Skin of body (tissue), 2 donors: Measurements from ENCODE around the gene SIM1. TPM values are rescaled to one million over a fixed set of nuclear protein-coding genes. Genes with fewer than 3 reads are reported as not detected.
"Not testable (repeated sequence)": the region's sequence is repeated elsewhere in the genome, so short reads cannot be mapped to it uniquely, and the experiment has no call there.

Experiments used
- DNase-seq: peaks from one replicate; lab custom pipeline; 2025; lab: John Stamatoyannopoulos, UW
- total RNA-seq: library from RNA; depleted of rRNA; stranded (reverse); fragments of >200 nt; gene quantifications from one replicate; pipeline ENCODE4 v1.2.3, GENCODE V29; 2014

SIM1 gene
- total RNA-seq, 1 donor from 2014 or later, result 2.5 TPM

DNA sequence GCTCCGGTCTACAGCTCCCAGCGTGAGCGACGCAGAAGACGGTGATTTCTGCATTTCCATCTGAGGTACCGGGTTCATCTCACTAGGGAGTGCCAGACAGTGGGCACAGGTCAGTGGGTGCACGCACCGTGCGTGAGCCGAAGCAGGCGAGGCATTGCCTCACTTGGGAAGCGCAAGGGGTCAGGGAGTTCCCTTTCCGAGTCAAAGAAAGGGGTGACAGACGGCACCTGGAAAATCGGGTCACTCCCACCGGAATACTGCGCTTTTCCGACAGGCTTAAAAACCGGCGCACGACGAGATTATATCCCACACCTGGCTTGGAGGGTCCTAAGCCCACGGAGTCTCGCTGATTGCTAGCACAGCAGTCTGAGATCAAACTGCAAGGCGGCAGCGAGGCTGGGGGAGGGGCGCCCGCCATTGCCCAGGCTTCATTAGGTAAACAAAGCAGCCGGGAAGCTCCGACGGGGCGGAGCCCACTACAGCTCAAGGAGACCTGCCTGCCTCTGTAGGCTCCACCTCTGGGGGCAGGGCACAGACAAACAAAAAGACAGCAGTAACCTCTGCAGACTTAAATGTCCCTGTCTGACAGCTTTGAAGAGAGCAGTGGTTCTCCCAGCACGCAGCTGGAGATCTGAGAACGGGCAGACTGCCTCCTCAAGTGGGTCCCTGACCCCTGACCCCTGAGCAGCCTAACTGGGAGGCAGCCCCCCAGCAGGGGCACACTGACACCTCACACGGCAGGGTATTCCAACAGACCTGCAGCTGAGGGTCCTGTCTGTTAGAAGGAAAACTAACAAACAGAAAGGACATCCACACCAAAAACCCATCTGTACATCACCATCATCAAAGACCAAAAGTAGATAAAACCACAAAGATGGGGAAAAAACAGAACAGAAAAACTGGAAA is 109.7 kb downstream of the SIM1 start:
- DNase-seq, result not testable (repeated sequence)

DNA sequence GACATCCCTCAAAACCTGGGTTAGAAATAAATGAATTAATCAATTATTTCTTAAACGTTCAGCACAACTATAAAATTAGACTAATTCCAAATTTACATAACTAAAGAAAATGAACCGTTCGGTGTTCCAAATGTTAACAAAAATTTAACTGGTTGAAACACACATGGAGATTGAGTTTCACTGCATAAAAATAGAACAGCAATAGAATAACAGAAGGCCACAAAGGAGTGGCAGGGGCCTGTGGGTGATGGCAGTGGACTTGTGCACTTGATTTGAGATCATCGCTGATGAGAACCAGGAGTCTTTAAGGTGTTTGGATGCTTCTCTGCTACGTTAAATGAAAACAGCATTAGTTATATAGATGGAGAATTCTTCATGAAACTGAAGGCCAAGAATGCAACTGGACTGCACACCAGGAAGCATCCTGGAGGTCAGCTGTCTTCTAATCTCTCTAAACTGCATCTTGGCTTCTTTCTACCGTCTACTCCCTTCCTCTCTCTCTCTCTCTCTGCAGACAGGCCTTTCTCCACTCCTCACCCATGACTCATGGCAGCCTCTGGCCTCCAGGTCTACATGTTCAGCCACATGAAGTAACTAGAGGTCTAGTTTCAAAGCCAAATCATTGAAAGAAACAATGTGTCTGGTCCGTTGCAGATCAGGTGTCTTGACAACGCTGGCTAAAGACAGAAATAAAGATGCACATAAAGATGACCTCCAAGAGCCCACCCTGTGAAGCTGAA is 111.3 kb downstream of the SIM1 start:
- no peak for DNase-seq

DNA sequence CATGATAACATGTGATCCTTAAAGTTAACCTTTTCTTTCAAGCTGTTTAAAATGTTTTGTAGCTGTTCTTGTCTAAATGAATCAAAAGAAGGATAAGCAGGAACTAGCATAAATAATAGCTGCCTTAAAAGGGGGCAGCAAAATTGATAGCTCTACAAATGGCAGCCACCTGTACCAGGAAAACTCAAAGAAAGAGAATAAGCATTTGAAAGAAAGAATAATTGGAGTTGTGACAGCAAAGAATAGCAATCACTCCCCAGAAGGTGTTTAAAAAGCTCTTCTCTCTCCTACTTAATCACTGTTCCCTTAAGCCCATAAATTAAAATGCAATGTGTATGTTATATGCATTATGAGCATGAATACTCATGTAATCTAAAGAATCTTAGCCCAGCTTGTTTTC is 114.6 kb downstream of the SIM1 start:
- no peak for DNase-seq

DNA sequence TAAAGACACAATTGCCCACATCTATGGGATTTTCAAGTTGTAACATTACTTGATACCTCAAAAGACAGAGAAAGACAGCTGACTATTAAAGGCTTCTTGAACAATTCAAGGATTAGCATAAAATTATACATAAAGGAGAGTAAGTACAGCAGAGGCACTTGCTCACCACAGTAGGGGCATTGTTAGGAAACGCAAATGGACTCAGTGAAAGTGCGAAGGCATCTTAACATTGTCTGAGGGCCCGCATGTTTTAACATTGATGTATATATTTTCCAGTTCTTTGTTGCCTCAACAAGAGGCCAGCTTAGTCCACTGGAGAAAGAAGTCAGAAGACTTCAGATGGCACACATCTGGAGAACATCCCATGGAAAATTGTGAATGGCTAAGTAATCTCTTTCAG is 115.4 kb downstream of the SIM1 start:
- peak; percentile 14 for DNase-seq

DNA sequence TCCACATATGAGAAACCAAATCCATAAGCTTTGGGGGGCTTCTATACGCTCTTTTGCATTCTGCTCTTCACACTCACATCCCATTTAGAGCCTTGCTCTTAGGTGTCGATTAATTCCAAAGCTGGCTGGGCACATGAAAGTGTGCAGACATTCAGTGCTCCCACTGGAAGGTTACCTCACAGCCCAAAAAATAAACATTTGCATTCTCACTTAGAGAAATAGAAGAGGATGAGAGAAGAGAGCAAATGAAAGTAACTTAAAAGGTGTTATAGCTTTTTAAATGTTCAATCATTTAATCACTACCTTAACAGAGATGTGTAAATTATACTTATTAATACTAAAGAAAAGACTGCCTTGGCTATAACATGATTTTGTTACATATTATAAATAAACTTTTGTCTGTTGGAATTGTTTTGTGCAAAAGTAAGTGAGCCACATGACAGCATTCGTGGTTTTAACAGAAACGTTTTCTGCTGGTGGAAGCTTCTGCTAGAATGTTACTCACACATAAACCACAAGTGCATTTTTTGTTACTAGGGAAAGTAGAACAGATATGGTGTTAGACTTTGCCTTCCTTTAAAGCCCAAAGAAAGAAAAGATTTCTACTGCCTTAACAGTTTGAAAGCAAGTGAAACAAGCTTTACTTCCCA is 116.7 kb downstream of the SIM1 start:
- DNase-seq, result no peak

DNA sequence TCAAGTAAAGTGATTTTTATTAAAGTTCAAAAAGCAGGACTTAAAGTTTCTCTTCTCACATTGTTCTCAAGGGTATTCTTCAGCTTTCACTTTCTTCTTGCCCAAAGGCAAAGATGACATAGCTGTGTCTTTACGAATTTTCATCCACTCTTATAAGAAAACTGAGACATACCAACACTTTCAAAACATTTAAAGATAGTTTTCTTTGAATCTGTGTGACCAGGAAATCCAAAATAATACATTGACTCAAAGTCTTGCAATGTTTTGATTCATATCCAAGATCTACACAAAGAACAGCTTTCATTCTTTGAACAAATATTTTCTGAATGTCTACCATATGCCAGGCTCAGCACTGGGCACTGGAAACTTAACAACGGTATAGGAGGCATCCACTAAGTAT is 117.9 kb downstream of the SIM1 start:
- DNase-seq, result no peak

DNA sequence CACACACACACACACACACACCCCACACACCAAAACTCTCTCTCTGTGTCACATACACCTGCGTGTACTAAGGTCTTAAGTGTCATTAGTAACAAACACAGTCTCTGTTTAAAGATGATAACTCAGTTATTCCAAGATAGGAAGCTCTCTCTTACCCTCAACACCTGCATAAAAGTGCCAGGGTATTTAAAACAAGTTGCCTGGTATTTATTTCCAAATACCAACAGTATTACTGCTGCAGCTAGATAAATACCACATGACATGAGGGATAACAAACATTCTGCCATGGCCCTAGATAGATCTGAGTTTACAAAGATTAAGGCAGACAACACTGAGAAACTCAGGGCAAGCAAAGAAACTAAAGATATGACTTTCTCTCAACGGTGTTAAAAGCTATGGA is 118.5 kb downstream of the SIM1 start:
- no peak for DNase-seq

DNA sequence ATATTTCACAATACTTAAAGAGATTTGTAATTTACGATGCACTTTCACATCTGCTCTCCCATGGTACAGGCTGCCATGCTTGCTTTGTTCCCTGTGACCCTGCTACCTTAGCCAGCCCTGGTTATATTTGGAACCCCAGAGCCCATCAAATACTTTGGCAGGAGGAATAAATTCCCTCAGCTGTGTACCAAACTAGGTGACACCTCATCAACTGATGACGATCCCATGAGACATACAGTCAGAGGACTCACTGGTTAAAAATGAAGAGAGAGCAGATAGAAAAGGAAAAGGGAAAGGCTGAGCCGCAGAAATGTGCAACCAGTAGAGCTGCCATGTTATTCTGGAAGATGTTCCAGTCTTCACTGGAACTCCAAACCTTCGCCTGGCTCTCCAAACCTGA is 120.0 kb downstream of the SIM1 start:
- DNase-seq, result no peak

DNA sequence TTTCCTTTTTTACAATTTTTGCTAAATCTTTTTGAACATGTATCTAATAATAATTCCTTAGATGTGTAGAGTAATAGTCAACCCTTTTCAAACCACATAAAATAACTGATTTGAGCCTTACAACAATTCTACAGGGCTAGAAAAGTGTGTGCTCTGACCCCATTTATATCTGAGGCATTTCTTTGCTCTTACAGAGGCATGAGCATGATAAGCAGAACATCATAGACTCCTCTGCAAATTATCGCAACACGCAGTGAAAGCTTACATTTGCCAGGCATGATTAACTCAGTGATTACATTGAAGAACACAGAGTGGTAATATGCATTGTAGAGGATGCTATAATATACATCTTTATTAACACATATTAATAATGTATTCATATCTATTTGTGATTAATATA is 120.4 kb downstream of the SIM1 start:
- DNase-seq, result no peak

DNA sequence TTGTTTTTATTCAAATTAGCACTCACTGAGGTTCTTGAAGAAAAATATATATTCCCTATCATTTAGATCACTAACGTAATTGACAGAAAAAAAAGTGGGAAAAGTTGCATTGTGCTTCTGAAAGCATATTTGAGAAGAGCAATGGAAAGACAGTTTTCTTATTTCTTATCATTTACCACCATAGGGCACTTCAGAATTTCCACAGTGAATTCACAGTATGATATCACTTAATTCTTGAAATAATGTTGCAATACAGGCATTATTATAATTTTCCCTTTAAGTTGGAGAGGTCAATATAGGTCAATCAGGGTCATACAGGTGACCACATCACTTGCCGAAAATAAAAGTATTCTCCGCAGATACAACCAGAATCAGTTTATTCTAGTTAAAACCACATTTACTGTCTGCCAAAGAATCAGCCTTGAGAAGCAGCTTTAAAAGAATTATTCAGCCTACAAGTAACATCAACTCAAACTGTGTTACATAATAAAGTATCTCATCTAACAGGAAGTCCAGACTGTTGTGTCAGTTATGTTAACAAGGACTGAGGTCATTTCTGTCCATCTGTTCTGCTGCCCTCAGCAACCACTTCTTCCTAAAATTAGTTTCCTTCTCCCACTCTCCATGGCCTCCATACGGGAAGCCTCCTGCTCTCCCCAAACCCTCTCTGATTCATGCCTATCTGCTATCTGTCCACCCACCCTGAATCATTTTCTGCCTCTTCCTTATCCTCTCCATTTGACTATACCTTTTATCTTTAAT is 121.2 kb downstream of the SIM1 start:
- DNase-seq, result no peak

DNA sequence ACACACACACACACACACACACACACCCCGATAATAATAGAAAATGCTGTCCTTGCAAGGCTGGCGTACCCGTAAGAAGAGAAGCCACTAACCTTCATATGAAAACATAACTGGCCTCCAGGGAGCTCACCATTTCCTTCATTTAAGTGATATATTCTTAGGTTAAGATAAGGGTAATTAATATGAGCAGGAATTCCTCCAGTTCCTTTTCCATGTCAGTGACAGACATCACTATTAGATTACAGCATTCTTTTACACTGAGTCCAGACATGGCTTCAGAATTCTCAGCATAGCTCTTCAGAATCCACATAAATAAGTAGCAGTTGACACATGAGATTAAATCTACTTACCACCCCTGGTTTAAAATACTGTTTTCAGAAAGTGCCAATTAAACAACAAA is 121.9 kb downstream of the SIM1 start:
- peak; percentile 15 for DNase-seq

DNA sequence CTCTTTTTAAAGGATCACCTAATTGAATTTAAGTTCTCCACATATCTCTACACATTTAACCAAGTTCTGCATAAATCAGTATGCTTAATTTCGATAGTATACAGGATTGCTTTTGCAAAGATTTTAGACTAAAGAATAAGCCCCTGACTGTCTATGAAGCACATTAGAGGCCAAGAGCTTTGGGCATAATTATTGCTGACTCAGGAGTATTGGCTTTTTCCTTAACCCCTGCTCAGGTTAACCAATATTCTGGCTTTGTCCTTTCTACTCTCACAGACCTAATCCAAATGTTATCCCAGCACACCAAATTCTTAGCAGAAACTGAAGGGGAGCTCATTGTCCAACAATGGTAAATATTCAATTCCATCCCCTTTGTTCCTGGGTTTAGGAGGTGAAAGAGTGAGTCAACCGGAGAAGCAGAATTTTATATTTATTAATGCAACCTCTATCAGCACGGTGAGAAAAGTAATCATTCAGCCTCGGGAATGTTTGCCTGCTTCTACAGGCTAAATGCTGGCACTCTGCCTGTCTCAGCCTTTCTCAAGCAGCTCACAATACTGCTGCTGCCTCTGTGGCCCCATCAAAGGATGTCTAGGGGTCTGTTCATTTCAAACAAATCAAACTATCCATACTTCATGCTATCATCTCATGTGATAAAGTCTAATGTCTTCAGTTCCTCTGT is 125.0 kb downstream of the SIM1 start:
- DNase-seq, result no peak

DNA sequence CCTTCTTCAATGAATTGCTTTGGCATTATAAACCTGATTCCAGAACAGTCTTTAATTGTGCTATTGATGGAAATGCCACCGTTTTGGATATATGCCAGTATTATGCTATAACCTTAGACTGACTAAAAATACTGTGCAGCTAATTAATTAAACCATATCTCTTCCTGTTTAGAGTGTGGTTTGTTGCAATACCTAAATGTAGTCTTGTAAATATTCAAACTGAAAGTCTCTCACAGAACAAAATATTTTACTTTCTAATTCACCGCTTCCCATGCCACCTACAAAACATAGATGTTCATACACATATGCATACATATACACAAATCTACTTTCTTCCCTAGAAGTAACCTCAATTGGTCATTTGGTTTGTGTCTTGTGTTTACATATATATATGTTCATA is 126.6 kb downstream of the SIM1 start:
- DNase-seq, result no peak

DNA sequence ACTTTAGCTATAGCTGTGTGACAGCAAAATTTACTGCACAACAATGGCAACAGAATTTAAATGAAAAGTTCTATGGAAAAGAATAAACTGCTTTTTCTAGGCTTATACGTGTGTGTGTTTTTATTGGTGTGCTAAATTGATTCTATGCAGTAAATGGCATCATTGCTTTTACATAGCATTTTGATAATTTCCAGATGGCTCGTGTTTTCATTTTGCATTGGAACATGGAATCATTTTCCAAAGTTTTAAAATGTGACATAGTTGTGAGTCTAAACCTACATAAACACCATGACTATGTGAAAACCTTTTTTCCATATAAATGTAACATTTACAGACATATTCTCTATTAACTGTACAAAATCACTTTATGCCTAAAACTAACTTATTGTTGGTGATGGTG is 127.8 kb downstream of the SIM1 start:
- peak; percentile 60 for DNase-seq

DNA sequence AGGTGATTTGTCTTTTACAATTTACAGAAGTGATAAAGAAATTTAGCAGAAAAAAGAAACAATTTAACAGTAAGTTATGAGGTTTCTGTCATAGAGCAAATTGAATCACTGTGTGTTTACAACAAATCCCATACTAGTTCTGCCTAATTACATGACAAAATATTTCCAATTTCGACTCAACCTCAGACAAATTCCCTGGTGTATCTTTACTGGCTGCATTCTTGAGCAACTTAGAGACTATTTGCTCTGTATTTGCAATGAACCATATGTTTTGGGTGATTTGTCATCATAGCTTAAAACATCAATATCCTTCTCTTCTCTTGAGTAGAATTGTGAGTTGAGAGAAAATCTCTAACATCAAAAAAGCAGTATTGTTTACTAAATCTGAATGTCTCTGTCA is 128.7 kb downstream of the SIM1 start:
- peak; percentile 76 for DNase-seq
